H54 (cell line): ENCODE results near the gene KMT2C.

Source experiments
- DNase-seq: peaks from one replicate; pipeline ENCODE4 v3.0.0; 2011; ENCODE audit warnings: low spot score, mixed read lengths; ENCODE audit not compliant: insufficient read length
- FAIRE-seq: peaks from 3 replicates; lab custom pipeline; 2011; peaks lifted over from hg19 to GRCh38; lab: Jason Lieb, UNC
- POLR2A ChIP-seq: IDR thresholded peaks from 2 replicates; pipeline ENCODE4 v1.6.1; 2011; ENCODE audit warnings: low read depth, mild to moderate bottlenecking, low read length

KMT2C gene

GRCh38 chr7:152149363-152149762 is 286.4 kb downstream of the KMT2C start:
- FAIRE-seq: no peak
- DNase-seq: no peak
- TF ChIP-seq POLR2A: no peak

DNA sequence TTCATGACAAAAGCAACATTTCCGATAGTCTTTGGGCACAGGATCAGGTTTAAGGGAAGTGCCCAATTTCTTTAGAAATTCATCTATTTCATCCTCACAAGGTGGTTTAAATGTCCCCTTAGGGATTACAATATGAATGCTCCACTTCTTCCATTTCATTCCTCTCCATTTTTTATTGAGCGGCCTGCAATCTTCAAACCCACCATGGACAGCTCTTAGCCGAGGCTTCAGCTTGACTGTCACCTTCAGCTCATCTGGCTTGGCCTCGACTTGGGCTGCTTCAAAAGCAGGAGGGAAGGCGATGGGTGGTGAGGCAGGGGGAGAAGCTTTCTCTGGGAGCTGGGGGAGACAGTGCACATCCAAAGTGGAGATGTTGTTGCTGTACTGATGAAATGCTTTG is 287.1 kb downstream of the KMT2C start:
- DNase-seq (no peak), FAIRE-seq (no peak)
- no peak for TF ChIP-seq POLR2A

- FAIRE-seq (no peak), DNase-seq (peak; percentile 21)
- no peak for TF ChIP-seq POLR2A
These were observed 289.8 kb downstream of the KMT2C start for GRCh38 chr7:152145853-152146466.

DNA sequence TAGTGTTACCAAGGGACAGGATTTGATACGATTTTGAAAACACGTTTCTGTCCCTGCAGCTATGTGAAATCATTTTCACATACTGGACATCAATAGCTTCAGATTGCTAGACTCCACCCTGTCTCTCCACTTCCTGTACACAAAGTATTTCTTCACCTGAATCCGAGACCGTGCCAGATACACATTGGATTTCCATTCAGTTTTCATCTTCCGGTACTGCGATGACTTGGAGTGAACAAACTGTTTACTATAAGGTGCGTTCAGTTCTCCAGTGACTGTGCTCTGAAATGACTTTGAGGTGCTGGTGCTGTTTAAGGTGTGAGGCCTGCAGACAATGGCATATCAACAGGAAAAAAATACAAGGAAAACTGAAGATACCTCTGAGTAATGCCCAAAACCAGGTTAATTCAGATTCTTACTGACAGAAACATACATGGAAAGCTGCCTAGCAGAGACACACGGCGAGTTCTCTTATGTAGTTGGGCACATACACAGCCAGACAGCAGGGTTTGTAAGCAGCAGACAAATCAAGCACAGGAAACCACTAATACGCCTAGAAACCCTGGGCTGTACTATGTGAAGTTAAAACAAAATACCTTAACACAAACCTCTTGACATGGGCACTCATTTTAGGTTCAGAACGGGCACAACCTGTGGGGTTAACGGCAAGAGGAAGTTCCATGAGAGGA is 291.1 kb downstream of the KMT2C start:
- TF ChIP-seq POLR2A: no peak
- FAIRE-seq (no peak), DNase-seq (no peak)

DNA sequence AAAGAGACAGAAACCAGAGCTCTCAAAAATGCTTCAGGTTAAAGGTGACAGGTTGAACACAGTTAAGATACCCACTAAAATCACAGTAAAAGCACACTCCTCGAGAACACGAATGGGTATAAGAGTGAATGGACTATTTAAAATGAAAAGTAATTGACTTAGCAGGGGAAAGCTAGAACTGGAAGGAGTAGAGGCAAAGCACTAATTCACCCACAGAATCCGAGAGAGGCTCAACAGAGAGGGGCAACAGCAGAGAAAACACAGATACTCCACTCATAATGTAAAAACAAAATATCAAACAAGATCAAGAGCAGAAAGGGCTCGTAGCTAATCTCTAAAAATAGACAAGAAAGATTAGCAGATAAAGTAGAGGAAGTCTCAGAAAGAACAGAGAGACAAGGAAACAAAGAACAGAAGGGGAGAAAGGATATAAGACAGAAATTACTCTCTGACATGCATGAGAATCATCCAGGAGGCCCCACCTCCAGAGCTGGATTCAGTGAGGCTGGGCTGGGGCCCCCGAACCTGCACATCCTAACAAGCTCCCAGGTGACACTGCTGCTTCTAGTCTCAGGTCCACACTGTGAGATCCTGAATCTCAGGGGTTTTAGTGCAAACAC is 292.7 kb downstream of the KMT2C start:
- FAIRE-seq (no peak), DNase-seq (no peak)
- no peak for TF ChIP-seq POLR2A

DNA sequence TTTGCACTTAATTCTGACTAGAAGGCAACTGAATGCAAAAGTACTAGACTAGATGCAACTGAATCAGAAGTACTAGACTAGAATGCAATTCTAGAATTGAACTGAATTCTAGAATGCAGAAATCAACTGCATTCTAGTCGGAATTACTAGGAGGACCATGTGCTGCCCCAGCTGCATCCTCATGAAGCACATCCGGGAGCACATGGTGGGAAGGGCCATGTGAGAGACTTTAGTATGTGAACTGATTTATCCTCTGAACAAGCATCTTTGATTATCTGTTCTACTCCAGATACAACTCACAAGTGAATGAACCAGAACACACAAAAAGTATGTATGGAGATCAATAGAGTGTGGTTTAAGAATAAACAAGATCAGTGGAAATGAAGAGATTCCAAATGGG is 295.2 kb downstream of the KMT2C start:
- no peak for FAIRE-seq
- TF ChIP-seq POLR2A: no peak
- no peak for DNase-seq

- no peak for FAIRE-seq
- no peak for DNase-seq
- no peak for TF ChIP-seq POLR2A
These were observed 295.7 kb downstream of the KMT2C start for GRCh38 chr7:152140067-152140466.

GRCh38 chr7:152137476-152138025 is 298.3 kb downstream of the KMT2C start:
- FAIRE-seq: no peak
- TF ChIP-seq POLR2A: no peak
- DNase-seq: no peak

DNA sequence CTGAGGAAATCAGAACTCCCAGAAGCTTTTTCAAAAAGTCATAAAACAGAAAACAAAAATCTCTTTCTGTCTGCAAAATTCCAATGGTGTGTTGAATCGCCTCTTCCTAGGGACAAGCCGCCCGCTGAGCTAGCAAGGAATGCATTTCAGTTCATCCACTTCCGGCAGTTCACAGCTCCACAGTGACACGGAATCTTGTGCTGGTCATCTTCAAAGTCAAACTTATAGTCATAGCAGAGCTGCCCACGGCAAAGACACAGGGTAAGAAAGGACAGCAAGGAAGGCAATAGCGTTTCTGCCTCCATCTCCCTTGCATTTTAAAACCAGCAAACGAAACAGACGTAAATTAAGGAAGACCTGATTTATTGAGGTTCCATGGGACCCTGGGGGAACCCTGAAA is 299.1 kb downstream of the KMT2C start:
- no peak for TF ChIP-seq POLR2A
- DNase-seq: peak; percentile 20
- no peak for FAIRE-seq

- DNase-seq (no peak), FAIRE-seq (no peak)
- no peak for TF ChIP-seq POLR2A
These were observed 302.0 kb downstream of the KMT2C start for GRCh38 chr7:152133804-152134203.

- DNase-seq (no peak), FAIRE-seq (no peak)
- no peak for TF ChIP-seq POLR2A
These were observed 303.0 kb downstream of the KMT2C start for GRCh38 chr7:152132812-152133211.

DNA sequence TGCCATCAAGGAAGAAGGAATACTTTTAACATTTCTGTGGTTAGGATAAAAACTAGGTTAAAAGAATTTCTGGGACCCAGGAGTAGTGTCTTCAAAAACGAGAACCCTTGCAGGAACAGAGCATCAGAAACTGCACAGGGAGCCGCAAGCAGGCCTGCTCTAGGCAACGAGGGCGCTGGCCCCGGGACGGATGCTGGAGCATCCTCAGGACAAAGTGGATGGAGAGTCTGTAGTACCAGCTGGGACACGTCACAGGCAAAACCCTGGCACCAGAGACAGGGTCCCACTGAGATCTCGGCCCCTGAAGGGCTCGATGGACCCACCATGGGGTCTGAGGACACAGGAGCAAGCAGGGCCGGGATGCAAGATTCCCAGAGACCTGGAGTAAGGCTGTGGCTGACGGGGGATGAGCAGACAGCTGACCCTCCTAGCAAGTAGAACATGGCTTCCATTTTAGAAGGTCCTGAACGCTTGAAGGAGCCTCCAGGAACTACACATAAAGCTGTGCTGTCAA is 303.8 kb downstream of the KMT2C start:
- FAIRE-seq (no peak), DNase-seq (no peak)
- no peak for TF ChIP-seq POLR2A

DNA sequence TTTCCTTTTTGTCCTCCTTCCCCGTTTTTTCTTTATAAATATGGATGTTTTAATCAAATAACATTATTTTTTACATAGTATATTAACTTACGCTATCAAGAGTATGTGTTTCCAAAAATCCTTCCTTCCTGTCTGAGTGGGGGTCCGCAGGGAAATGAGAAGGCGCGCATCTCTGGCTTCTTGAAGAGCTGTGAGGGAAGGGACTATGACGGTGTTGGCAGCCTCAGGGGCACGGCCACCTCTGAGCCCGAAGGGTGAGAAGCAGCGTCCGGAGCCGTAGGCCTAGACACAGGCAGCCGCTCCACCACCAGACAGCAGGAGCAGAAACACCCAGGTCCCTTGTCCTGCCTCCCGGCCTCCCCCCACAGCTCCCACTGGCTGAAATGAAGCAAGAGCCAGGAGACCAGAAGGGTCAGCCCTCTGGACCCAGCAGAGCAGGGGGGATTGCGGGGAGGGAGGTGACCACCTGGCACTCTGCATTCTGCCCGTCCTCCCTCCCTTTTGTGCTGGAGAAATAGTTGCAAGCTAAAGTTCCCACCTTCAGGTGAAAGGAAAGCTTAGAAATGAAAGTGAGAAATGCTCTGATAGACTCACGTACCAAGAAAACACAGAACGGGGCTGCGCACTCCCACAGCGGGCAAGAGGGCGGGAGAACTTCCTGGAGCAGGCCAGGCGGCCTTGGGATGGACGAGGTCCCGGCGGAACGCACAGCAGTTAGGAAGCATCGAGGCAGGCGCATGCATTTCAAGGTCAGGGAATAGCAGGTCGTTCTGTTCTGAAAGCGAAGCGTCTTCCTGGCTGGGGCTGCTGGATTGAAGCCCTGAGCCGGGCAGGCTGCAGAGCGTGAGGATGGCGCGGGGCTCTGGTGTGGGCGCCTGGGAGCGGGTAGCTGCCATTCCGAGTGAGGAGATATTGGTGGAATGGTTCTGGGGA is 304.9 kb downstream of the KMT2C start:
- no peak for TF ChIP-seq POLR2A
- DNase-seq: no peak
- no peak for FAIRE-seq
